Lower lobe of right lung (tissue), 2 donors: ENCODE measurements around the gene SLC39A11. TPM values are rescaled to one million over a fixed set of nuclear protein-coding genes. Genes with fewer than 3 reads are reported as not detected.

Experiments
- ATAC-seq, 2 donors: fragments of 200-7000 bp; cut with Tn5 transposase; one replicate each; pipeline ENCODE4 v1.9.1; 2020 to 2022; ENCODE audit warnings: mild to moderate bottlenecking in 2 of 2, moderate library complexity in 2 of 2
- DNase-seq: peaks from one replicate; pipeline ENCODE4 v3.0.0-alpha.2; 2020
- H3K27ac ChIP-seq: fragments of 200-600 bp; one replicate; pipeline ENCODE4 v1.8.0; 2022
- H3K27me3 ChIP-seq: fragments of 200-600 bp; one replicate; pipeline ENCODE4 v1.8.0; 2022; ENCODE audit warnings: low read depth
- H3K36me3 ChIP-seq: fragments of 200-600 bp; one replicate; pipeline ENCODE4 v1.8.0; 2022; ENCODE audit warnings: mild to moderate bottlenecking
- H3K4me1 ChIP-seq: fragments of 200-600 bp; one replicate; pipeline ENCODE4 v1.8.0; 2022
- H3K4me3 ChIP-seq: fragments of 200-600 bp; one replicate; pipeline ENCODE4 v1.8.0; 2022; ENCODE audit warnings: mild to moderate bottlenecking
- H3K9me3 ChIP-seq: fragments of 200-600 bp; one replicate; pipeline ENCODE4 v1.8.0; 2022
- intact Hi-C: fragments of 100-400 bp; cut with DNase I; formaldehyde crosslinking; loops from one replicate; pipeline ENCODE4 v1.11.0; 2022
- total RNA-seq: library from RNA; stranded (reverse); fragmentation: NEBNext Ultra II Directional; extraction: Animal tissue kit (Norgen Biotek cat#: 25700); gene quantifications from one replicate; pipeline ENCODE4 v1.2.1, GENCODE V29; 2021
- TF ChIP-seq, protein P1 (sequence below): fragments of 200-600 bp; IDR thresholded peaks from one replicate; pipeline ENCODE4 v1.8.0; 2022; ENCODE audit warnings: antibody characterized with exemption, mild to moderate bottlenecking
- donor health status: DM: no; HTN: yes; CAD: no; lungs with severe emphysema.

The SLC39A11 gene
- total RNA-seq, 1 donor from 2014 or later: 39.7 TPM

DNA sequence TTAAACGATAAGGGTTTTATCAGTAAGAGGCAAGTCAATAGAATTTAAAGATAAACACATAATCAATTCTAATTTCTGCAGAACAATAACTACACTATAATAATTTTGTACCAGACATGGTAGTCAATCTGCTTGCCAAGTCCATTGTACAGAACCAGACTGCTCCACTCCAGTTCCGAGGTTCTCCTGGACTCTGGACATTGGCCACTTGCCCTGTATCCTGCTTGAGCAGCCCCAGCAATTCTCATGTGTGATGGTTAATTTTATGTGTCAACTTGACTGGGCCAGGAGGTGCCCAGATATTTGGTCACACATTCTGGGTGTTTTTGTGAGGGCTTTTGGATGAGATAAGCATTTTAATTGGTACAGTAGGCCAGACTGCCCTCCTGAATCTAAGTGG is 384.6 kb downstream of the SLC39A11 start:
- Histone ChIP-seq H3K9me3 (no peaks in the 10 kb centered on the region), H3K27me3 (no peaks in the 10 kb centered on the region), H3K4me3 (no peak overlapping the region), H3K36me3 (no peaks in the 10 kb centered on the region), H3K27ac (no peak overlapping the region), H3K4me1 (no peaks in the 10 kb centered on the region)
- DNase-seq (no peak), ATAC-seq (no peak)
- TF ChIP-seq, protein P1, sequence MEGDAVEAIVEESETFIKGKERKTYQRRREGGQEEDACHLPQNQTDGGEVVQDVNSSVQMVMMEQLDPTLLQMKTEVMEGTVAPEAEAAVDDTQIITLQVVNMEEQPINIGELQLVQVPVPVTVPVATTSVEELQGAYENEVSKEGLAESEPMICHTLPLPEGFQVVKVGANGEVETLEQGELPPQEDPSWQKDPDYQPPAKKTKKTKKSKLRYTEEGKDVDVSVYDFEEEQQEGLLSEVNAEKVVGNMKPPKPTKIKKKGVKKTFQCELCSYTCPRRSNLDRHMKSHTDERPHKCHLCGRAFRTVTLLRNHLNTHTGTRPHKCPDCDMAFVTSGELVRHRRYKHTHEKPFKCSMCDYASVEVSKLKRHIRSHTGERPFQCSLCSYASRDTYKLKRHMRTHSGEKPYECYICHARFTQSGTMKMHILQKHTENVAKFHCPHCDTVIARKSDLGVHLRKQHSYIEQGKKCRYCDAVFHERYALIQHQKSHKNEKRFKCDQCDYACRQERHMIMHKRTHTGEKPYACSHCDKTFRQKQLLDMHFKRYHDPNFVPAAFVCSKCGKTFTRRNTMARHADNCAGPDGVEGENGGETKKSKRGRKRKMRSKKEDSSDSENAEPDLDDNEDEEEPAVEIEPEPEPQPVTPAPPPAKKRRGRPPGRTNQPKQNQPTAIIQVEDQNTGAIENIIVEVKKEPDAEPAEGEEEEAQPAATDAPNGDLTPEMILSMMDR: no peak
- intact Hi-C loops: no loop called here

DNA sequence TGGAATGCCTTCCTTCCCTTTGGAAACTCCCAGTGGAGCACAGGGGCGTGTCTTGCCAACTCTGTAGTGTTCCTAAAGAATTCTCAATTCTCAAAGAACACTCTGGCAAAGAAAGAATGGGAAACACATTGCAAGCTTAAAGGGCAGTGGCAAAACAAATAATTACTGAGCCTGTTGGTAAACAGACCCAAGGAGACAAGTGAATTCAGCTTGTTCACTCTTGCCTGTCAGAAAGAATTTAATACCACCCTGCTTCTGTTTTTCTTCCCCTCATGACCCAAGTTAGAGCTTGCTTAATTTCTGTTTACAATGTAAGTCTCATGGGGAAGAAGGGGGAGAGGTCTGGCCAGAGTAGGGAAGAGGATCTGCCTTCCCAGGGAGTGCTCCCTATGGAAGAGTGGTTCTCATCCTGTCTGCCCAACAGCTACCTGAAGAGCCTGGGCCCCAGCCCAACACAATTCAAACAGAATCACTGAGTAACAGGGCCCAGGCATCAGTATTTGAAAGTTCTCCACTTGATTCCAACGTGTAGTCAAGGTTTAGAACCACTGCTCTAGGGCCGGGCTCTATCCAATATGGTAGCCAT is 386.0 kb downstream of the SLC39A11 start:
- Histone ChIP-seq H3K27ac (no peak overlapping the region), H3K4me3 (no peak overlapping the region), H3K36me3 (no peaks in the 10 kb centered on the region), H3K27me3 (no peaks in the 10 kb centered on the region), H3K4me1 (no peaks in the 10 kb centered on the region), H3K9me3 (no peaks in the 10 kb centered on the region)
- ATAC-seq (peak in 1 of 2 donors; percentile 54), DNase-seq (no peak)
- TF ChIP-seq, protein P1: no peak
- intact Hi-C loops: no loop called here

DNA sequence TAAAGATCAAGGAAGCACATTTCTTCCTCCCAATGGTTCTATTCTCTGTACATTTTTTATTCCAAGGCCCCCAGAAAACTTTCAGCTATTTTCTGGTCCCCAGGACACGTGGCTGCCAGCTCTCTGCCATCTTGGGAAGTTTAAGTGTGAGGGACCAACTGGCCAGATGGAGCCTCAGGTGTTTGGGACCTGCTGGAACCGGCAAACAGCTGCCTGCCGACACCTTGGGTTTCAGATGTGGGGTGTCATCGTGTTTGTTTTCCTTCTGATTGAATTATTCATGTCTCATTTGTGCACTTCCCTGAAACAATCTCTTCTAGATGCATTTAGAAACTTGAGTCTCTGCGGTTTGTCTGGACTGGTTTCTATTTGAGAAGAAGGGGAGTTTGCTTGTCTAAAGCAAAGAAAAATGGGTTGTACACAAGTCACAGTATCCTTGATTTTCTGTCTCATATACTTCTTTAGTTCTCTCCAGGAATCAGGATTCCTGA is 386.5 kb downstream of the SLC39A11 start:
- intact Hi-C loops: no loop called here
- no peak for DNase-seq
- TF ChIP-seq, protein P1: no peak
- Histone ChIP-seq H3K36me3 (no peaks in the 10 kb centered on the region), H3K4me3 (no peak overlapping the region), H3K9me3 (no peaks in the 10 kb centered on the region), H3K27me3 (no peaks in the 10 kb centered on the region), H3K4me1 (no peaks in the 10 kb centered on the region), H3K27ac (no peak overlapping the region)
- no peak for ATAC-seq

DNA sequence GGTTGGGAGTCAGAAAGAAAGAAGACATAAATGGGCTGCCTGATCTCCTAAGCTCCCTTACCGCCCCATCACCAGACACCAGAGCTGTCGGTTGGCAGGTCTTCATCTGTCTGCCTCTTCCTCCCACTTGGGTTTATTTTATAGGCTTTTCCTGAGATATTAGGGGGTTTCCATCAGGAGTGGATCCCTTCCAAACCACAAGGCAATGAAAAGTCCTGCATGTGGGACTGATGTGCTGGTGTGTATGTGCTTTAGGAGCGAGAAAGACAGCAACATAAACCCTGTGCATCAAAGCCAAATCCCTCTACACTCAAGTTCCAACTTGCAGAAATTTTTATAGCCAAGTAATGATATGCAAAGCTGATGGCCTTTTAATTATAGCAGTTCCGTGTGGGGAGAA is 389.5 kb downstream of the SLC39A11 start:
- ATAC-seq (no peak), DNase-seq (no peak)
- Histone ChIP-seq H3K9me3 (no peaks in the 10 kb centered on the region), H3K36me3 (no peaks in the 10 kb centered on the region), H3K27ac (no peak overlapping the region), H3K27me3 (no peaks in the 10 kb centered on the region), H3K4me1 (no peaks in the 10 kb centered on the region), H3K4me3 (no peak overlapping the region)
- TF ChIP-seq, protein P1: no peak
- intact Hi-C loops: no loop called here

DNA sequence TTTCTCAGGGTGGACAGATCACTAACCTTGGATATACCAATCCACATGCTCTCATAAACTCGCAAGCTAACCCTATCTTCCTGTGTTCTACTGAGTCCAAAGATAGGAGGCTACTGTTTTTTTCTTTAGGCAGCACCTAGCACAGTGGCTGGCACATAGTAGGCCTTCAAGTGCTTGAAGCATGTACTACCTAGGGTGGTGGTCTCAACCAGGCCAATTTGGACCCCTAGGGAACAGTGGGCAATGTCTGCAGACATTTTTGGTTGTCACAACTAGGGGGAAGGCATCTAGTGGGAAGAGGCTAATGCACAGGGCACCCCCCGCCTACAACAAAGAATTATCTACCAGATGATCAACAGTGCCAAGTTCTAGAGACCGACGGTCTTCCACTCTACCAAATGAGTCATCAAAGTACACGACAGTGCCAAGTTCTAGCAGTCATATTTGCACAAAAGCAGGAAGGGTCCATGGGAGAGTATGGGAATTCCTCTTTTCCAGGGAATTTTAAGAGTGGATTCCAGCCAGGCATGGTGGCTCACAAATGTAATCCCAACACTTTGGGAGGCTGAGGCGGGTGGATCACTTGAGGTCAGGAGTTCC is 390.3 kb downstream of the SLC39A11 start:
- intact Hi-C loops: no loop called here
- TF ChIP-seq, protein P1: no peak
- DNase-seq (no peak), ATAC-seq (no peak)
- Histone ChIP-seq H3K27me3 (no peaks in the 10 kb centered on the region), H3K9me3 (no peaks in the 10 kb centered on the region), H3K4me3 (no peak overlapping the region), H3K27ac (no peak overlapping the region), H3K36me3 (no peaks in the 10 kb centered on the region), H3K4me1 (no peaks in the 10 kb centered on the region)
